OCI-LY3 (cell line): ENCODE measurements around the gene SMYD2.

ENCODE experiments used
- CTCF ChIP-seq: fragments of 200-600, 300-600 bp; sonication (generic); IDR thresholded peaks from 2 replicates; pipeline ENCODE4 v1.5.1; 2014; ENCODE audit warnings: antibody characterized with exemption, low read length, low read depth
- EZH2phosphoT487 ChIP-seq: fragments of 200-600 bp; shearing (Covaris generic); IDR thresholded peaks from 2 replicates; pipeline ENCODE4 v1.6.1; 2018; ENCODE audit warnings: antibody characterized with exemption, mixed run types, low read depth

GRCh38 chr1:214260561-214261205 is 20.3 kb upstream of the SMYD2 start:
- TF ChIP-seq CTCF (no peak), EZH2phosphoT487 (no peak)
